NCI-H1092 (cell line): Measurements from ENCODE around the gene ADGRG7.

Experiments
- DNase-seq: peaks from one replicate; lab custom pipeline; 2025; lab: John Stamatoyannopoulos, UW

ADGRG7 gene

GRCh38 chr3:100602506-100603444, 6.6 kb upstream of the ADGRG7 start:
- no peak for DNase-seq

GRCh38 chr3:100603469-100603868, 5.9 kb upstream of the ADGRG7 start:
- no peak for DNase-seq

- no peak for DNase-seq
Observed at GRCh38 chr3:100605358-100605757, 4.0 kb upstream of the ADGRG7 start.

- no peak for DNase-seq
Observed at GRCh38 chr3:100606894-100607512, 2.4 kb upstream of the ADGRG7 start.

GRCh38 chr3:100609963-100610362, 562 bp downstream of the ADGRG7 start:
- no peak for DNase-seq

- DNase-seq, result no peak
Observed at GRCh38 chr3:100611221-100611620, 1.8 kb downstream of the ADGRG7 start.

GRCh38 chr3:100613721-100614390, 4.5 kb downstream of the ADGRG7 start:
- no peak for DNase-seq

- no peak for DNase-seq
Observed at GRCh38 chr3:100614941-100615340, 5.5 kb downstream of the ADGRG7 start.

- DNase-seq, result no peak
Observed at GRCh38 chr3:100615684-100616083, 6.3 kb downstream of the ADGRG7 start.

- no peak for DNase-seq
Observed at GRCh38 chr3:100621251-100621650, 11.8 kb downstream of the ADGRG7 start.

- no peak for DNase-seq
Observed at GRCh38 chr3:100627491-100627890, 18.1 kb downstream of the ADGRG7 start.

GRCh38 chr3:100629421-100630127, 20.2 kb downstream of the ADGRG7 start:
- no peak for DNase-seq

GRCh38 chr3:100630664-100631063, 21.3 kb downstream of the ADGRG7 start:
- DNase-seq, result no peak

GRCh38 chr3:100631236-100631635, 21.8 kb downstream of the ADGRG7 start:
- DNase-seq, result no peak

- no peak for DNase-seq
Observed at GRCh38 chr3:100634493-100635272, 25.3 kb downstream of the ADGRG7 start.

- DNase-seq, result no peak
Observed at GRCh38 chr3:100635273-100635701, 25.9 kb downstream of the ADGRG7 start.

GRCh38 chr3:100637197-100637631, 27.8 kb downstream of the ADGRG7 start:
- DNase-seq, result no peak

GRCh38 chr3:100640633-100641032, 31.2 kb downstream of the ADGRG7 start:
- no peak for DNase-seq

GRCh38 chr3:100641471-100642032, 32.2 kb downstream of the ADGRG7 start:
- no peak for DNase-seq

GRCh38 chr3:100645913-100646312, 36.5 kb downstream of the ADGRG7 start:
- DNase-seq, result no peak

GRCh38 chr3:100647171-100647570, 37.8 kb downstream of the ADGRG7 start:
- no peak for DNase-seq
